ENCODE measurements around the gene LRRC1.

Gene LRRC1

GRCh38 chr6:53811082-53811481, 16.3 kb downstream of the LRRC1 start:
- no peaks in the 10 kb centered on the region for H3K27me3 Mint-ChIP-seq
- DNase-seq (no peak), ATAC-seq (replicated peaks) (no peak)
- H3K36me3 Mint-ChIP-seq (ENCODE audit: insufficient read depth), result no peaks in the 10 kb centered on the region
- H3K9me3 Mint-ChIP-seq, result no peaks in the 10 kb centered on the region
- H3K4me1 Mint-ChIP-seq (ENCODE audit: low read depth in 2 of 2), result peaks cover 4 to 7% of the 10 kb centered on the region in 2 donors
- no peak overlapping the region for H3K27ac Mint-ChIP-seq
- no peak overlapping the region for H3K4me3 Mint-ChIP-seq

- Mint-ChIP-seq H3K27me3 (no peaks in the 10 kb centered on the region), H3K27ac (no peak overlapping the region), H3K9me3 (no peaks in the 10 kb centered on the region), H3K4me1 (ENCODE audit: low read depth in 2 of 2) (peaks cover 4 to 7% of the 10 kb centered on the region in 2 donors), H3K36me3 (ENCODE audit: insufficient read depth) (no peaks in the 10 kb centered on the region), H3K4me3 (no peak overlapping the region)
- DNase-seq (no peak), ATAC-seq (replicated peaks) (no peak)
These were observed 16.9 kb downstream of the LRRC1 start for GRCh38 chr6:53811746-53812145.

DNA sequence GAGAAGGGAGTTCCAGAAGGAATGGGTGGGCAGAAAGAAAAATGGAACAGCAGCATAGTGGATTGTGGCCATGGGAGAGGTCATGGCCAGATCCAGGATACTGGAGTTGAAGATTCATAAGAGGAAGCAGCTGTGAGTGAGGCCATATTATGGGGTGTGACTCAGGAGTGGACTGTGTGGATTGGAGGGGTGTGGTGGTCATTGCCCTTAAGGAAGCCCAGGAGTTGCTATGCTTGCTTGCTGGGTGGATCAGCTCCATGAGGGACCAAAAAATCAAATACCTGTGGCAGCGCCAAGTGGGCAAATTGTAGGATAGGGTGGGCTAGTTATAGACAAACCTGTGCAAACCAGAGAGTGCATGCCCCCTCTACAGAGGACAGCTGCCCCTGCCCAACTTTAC, 18.3 kb downstream of the LRRC1 start:
- no peaks in the 10 kb centered on the region for H3K9me3 Mint-ChIP-seq
- ATAC-seq (replicated peaks) (no peak), DNase-seq (no peak)
- H3K27me3 Mint-ChIP-seq, result no peaks in the 10 kb centered on the region
- peaks cover 4 to 7% of the 10 kb centered on the region in 2 donors for H3K4me1 Mint-ChIP-seq (ENCODE audit: low read depth in 2 of 2)
- no peaks in the 10 kb centered on the region for H3K36me3 Mint-ChIP-seq (ENCODE audit: insufficient read depth)
- H3K27ac Mint-ChIP-seq, result peak overlapping the region in 1 of 2 donors; percentile 6
- no peak overlapping the region for H3K4me3 Mint-ChIP-seq

GRCh38 chr6:53813801-53814200, 19.0 kb downstream of the LRRC1 start:
- DNase-seq, result no peak
- no peak overlapping the region for H3K4me3 Mint-ChIP-seq
- no peak overlapping the region for H3K27ac Mint-ChIP-seq
- ATAC-seq (replicated peaks), result no peak
- H3K36me3 Mint-ChIP-seq (ENCODE audit: insufficient read depth), result no peaks in the 10 kb centered on the region
- peaks cover 4 to 7% of the 10 kb centered on the region in 2 donors for H3K4me1 Mint-ChIP-seq (ENCODE audit: low read depth in 2 of 2)
- no peaks in the 10 kb centered on the region for H3K27me3 Mint-ChIP-seq
- H3K9me3 Mint-ChIP-seq, result no peaks in the 10 kb centered on the region

DNA sequence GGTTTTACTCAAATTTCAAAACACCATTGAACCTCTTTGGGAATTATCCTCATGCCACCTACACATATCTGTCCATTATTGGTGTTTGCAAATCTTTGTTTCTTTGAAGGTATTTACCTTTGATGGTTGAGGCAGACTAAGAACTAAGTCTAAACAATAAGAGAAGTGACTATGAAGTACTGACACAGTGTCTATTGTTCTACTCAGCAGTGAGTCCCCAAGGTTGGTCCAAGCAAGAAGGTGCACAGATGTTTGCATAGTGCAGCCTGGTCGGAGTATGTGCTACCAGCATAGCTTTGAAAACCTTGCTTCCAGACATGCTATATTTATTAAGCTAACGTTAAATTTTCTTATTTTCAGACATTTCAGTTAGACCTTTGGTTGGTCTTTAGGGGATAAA, 19.5 kb downstream of the LRRC1 start:
- Mint-ChIP-seq H3K4me1 (ENCODE audit: low read depth in 2 of 2) (peaks cover 6 to 7% of the 10 kb centered on the region in 2 donors), H3K4me3 (no peak overlapping the region), H3K9me3 (no peaks in the 10 kb centered on the region), H3K36me3 (ENCODE audit: insufficient read depth) (no peaks in the 10 kb centered on the region), H3K27me3 (no peaks in the 10 kb centered on the region), H3K27ac (no peak overlapping the region)
- DNase-seq (no peak), ATAC-seq (replicated peaks) (no peak)

DNA sequence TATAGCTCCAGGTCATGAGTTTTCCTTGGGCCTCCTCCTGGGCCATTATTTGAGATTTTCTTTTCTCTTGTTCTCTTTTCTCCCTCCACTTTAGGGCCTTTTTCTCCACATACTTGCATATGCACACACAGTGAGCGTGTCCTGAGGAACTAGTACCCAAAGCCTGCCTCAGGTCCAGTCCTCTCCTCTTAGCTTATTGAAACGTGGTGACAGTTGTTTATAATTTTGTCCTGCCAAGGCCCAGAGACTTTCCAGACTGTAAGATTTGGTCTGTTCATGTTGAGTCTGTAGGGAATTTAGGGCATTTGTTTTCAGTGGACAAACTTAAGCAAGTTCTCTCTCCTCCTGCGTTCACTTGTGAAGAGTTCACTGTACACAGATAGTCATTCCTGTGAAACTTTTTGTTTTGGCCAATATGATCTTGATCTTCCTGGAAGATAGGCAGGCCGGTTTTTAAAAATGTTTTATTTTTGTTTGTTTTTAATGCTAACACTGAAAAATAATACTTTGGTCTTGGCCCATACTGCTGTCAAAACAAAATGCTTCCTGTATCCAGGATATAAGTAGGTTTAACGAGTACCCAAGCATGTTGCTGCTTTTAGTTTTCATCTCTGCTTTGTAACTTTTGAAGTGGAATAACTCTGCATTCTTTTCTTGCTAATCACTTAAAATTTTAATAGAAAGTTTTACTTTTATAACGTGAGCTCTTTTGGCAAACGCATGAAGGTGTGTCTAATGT, 20.7 kb downstream of the LRRC1 start:
- DNase-seq, result no peak
- Mint-ChIP-seq H3K9me3 (no peaks in the 10 kb centered on the region), H3K36me3 (ENCODE audit: insufficient read depth) (no peaks in the 10 kb centered on the region), H3K4me1 (ENCODE audit: low read depth in 2 of 2) (peaks cover 6 to 7% of the 10 kb centered on the region in 2 donors), H3K4me3 (no peak overlapping the region), H3K27me3 (no peaks in the 10 kb centered on the region), H3K27ac (no peak overlapping the region)
- no peak for ATAC-seq (replicated peaks)

DNA sequence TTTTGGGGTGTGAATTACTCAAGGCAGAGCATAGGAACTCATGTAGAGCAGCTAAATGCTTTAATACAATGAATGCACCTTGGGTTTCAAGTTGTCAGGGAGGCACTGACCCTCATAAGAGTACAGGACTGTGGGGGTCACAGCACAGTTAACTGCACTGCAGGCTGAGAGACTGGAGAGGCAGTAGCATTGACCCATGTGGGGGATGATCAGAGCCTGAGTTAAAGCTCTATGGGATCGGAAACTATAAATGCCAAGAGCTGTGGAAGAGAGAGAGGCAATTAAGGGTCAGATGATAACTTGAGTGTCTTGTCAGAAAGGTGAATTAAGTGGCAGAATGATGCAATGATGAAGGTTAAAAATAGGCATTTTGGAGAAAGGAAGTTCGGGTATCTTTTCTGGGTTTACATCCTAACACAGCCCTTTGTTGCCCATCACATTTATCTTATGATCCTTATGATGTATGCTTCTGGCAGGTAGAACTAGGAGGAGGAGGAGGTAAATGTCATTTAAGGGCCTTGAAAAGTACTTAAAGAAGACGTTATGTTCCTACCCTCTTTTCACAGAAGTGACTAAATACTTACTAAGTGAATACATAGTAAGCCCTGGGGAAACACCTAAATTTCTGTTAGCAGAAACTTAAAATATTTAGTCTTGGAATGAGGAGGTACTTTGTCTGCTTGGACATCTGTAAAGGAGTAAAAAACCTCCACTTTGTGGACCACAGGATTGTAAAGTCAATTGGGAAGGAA, 24.2 kb downstream of the LRRC1 start:
- Mint-ChIP-seq H3K4me1 (ENCODE audit: low read depth in 2 of 2) (peaks cover 2 to 3% of the 10 kb centered on the region in 2 donors), H3K27me3 (no peaks in the 10 kb centered on the region), H3K9me3 (no peaks in the 10 kb centered on the region), H3K27ac (no peak overlapping the region), H3K36me3 (ENCODE audit: insufficient read depth) (no peaks in the 10 kb centered on the region), H3K4me3 (no peak overlapping the region)
- DNase-seq (no peak), ATAC-seq (replicated peaks) (no peak)

- no peak overlapping the region for H3K4me3 Mint-ChIP-seq
- DNase-seq, result no peak
- H3K36me3 Mint-ChIP-seq (ENCODE audit: insufficient read depth), result no peaks in the 10 kb centered on the region
- no peaks in the 10 kb centered on the region for H3K9me3 Mint-ChIP-seq
- no peak overlapping the region for H3K27ac Mint-ChIP-seq
- no peak for ATAC-seq (replicated peaks)
- H3K4me1 Mint-ChIP-seq (ENCODE audit: low read depth in 2 of 2), result peaks cover 10% of the 10 kb centered on the region in 2 donors
- no peaks in the 10 kb centered on the region for H3K27me3 Mint-ChIP-seq
These were observed 27.8 kb downstream of the LRRC1 start for GRCh38 chr6:53822401-53823125.

DNA sequence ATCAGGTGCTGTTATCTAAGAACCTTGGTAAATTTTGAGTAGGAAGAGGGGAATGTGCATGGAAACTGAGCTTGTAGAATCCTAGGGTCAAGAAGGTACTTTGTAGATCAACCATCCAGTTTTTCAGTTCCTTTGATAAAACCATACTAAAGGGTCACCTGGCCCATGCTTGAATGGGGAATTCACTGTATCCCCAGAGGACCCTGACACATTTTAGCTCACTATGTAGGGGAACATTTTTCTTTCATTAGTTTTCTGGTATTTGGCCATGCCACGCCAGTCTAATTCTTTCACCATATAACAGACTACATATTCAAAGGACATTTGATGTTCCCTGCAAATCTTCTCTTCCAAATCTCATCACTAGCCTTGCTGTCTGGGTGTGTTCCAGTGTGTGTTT, 29.9 kb downstream of the LRRC1 start:
- H3K4me1 Mint-ChIP-seq (ENCODE audit: low read depth in 2 of 2), result peaks cover 12 to 16% of the 10 kb centered on the region in 2 donors
- H3K9me3 Mint-ChIP-seq, result no peaks in the 10 kb centered on the region
- H3K27ac Mint-ChIP-seq, result no peak overlapping the region
- no peaks in the 10 kb centered on the region for H3K36me3 Mint-ChIP-seq (ENCODE audit: insufficient read depth)
- DNase-seq (no peak), ATAC-seq (replicated peaks) (no peak)
- H3K27me3 Mint-ChIP-seq, result no peaks in the 10 kb centered on the region
- H3K4me3 Mint-ChIP-seq, result no peak overlapping the region

DNA sequence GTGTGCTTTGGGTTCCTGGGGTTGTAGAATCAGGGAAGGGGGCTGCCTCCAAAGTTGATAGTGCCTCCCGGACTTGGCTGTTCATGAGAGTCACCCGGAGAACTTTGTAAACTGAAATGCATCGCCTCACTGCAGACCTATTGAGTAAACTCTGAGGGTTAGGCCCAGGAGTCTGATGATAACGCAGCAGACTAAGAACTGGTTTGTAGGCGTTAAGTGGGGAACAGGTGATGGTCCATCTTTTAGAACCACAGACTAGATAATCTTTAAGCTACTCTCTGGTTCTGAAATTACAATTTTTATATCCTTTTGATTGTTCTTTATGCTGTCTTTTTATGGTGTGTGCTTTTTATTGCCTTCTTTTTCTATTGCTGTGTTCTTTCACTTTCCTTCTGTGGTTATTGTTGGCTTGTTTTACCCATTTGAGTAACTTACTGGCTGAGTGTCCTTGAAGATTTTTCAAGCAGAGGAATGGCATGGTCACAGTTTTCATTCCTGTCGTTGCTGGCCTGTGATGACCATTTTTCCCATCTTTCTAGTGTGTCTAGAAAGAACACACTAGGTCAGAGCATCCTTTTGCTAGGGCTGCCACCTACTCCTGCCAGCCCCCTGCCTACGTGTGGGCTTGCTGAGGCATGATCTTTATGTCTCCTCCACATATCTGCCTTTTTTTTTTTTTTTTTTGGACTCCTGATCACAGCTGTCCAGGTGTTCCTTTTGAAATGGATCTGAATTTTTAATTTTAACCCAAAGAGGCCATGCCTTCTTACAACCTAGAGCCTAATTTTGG, 30.9 kb downstream of the LRRC1 start:
- H3K36me3 Mint-ChIP-seq (ENCODE audit: insufficient read depth), result no peaks in the 10 kb centered on the region
- no peak for ATAC-seq (replicated peaks)
- peaks cover 14 to 16% of the 10 kb centered on the region in 2 donors for H3K4me1 Mint-ChIP-seq (ENCODE audit: low read depth in 2 of 2)

GRCh38 chr6:53827531-53827930, 32.7 kb downstream of the LRRC1 start:
- no peak for DNase-seq
- Mint-ChIP-seq H3K4me3 (no peak overlapping the region), H3K36me3 (ENCODE audit: insufficient read depth) (no peaks in the 10 kb centered on the region), H3K27me3 (no peaks in the 10 kb centered on the region), H3K4me1 (ENCODE audit: low read depth in 2 of 2) (peaks cover 14 to 16% of the 10 kb centered on the region in 2 donors), H3K9me3 (no peaks in the 10 kb centered on the region), H3K27ac (no peak overlapping the region)
- no peak for ATAC-seq (replicated peaks)

More for the DNA sequence above, 30.9 kb downstream of the LRRC1 start:
- DNase-seq, result no peak
- Mint-ChIP-seq H3K4me3 (no peak overlapping the region), H3K27me3 (no peaks in the 10 kb centered on the region), H3K9me3 (no peaks in the 10 kb centered on the region), H3K27ac (no peak overlapping the region)

- Mint-ChIP-seq H3K27ac (peak overlapping the region in 1 of 2 donors; percentile 8), H3K36me3 (ENCODE audit: insufficient read depth) (no peaks in the 10 kb centered on the region)
These were observed 33.4 kb downstream of the LRRC1 start for GRCh38 chr6:53828215-53828614.

More at GRCh38 chr6:53828215-53828614, 33.4 kb downstream of the LRRC1 start:
- Mint-ChIP-seq H3K9me3 (no peaks in the 10 kb centered on the region), H3K4me1 (ENCODE audit: low read depth in 2 of 2) (peaks cover 14 to 19% of the 10 kb centered on the region in 2 donors), H3K4me3 (no peak overlapping the region), H3K27me3 (no peaks in the 10 kb centered on the region)
- DNase-seq (no peak), ATAC-seq (replicated peaks) (no peak)

Data from effector memory CD8-positive, alpha-beta T cell (primary cell).